Right renal cortex interstitium (tissue), 3 donors: ENCODE measurements around the gene ELF4. TPM values are rescaled to one million over a fixed set of nuclear protein-coding genes. Genes with fewer than 3 reads are reported as not detected.

Experiments
- DNase-seq, 3 donors: peaks; one replicate each; pipeline ENCODE4 v3.0.0-alpha.2; 2013; ENCODE audit warnings: low read depth in 3 of 3, low spot score in 2 of 3
- polyA plus RNA-seq, 3 donors: library from polyadenylated mRNA; unstranded; fragments of 120-200 nt; gene quantifications; one replicate each; pipeline ENCODE4 v1.2.1, GENCODE V29; 2013; ENCODE audit not compliant: insufficient read length in 3 of 3

The ELF4 gene
- polyA plus RNA-seq, 3 donors, result 11.1 to 12.2 (median 11.8) TPM

DNA sequence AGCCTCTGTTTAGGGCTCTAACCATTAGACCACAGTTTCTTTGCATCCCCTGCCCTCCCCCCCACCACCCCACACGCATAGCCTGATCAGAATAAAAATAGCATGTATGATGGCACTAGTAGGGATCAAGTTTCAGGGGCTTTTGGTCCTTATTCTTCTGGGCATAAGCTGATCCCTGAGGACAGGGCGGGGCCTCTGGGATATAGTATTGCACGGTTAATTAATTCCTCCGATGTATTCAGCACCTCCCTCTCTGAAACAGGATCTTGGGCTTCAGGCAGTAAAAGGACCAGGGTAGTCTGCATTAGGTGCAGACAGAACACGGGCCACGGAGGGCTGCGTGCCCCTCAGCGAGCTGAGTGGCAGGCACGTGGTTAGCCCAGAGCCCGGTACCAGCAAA lies 57.1 kb downstream of the ELF4 start:
- DNase-seq, result no peak

DNA sequence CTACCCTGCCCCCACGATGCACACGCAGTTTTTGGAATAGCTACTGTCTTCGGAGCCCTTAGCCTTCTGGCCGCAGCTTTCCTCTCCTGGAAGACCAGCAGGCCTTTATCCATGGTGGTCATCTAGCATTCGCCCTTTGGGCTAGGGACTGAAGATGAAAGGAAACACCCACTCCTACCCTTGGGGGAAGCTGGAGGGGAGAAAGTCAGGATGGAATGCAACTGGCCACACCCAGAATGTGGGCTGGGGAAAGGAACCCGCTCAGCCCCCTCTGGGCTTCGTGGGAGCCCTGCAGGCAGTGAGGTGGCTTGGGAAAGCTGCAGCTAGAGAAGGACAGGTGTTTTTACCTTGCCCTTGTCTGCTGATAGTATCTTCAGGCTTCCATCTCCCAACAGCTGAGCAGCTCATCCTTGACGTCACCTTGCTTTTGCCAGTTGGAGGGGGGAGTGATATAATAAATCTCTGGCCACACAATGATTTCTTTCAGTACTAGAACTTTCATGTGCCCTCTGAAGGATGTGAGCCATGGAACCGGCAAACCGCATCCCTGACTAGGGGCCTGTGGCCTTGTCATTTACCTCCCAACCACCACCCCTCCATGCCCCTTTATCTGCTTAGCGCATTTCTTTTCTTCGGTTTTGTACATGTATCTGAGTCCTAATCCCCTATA lies 59.0 kb downstream of the ELF4 start:
- no peak for DNase-seq

DNA sequence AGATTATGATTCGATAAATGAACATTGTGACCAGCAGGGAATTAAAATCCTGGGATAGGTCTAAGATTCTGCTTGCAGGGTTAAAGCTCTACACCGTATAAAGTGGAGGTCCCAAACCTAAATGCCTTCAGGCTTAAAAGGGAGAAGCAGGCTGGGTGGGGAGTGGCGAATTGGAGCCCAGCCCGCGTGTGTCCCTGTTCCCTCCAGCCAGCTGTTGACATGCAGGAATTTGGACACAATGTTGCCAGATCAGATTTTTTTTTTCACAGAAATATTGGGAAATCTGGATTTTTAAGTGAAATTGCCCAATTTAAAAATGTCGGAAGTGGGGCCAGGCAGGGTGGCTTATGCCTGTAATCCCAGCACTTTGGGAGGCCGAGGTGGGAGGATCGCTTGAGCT lies 60.5 kb downstream of the ELF4 start:
- DNase-seq, result no peak

DNA sequence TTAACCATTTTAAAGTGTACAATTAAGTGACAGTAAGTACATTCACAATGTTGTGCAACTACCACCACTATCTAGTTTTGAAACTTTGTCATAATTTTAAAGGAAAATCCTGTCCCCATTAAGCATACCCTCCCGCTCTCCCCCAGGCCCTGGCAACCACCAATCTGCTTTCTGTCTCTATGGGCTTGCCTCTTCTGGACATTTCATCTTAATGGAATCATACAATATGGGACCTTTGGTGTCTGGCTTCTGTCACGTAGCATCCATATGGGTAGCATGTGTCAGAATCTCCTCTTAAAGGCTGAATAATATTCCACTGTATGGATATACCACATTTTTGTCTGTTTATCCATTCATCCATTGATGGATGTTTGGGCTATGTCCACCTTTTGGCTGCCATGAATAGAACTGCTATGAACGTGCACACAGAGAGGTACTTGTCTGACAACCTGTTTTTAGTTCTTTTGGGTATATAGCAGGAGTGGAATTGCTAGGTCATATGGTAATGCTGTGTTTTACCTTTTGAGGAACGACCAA lies 61.5 kb downstream of the ELF4 start:
- DNase-seq, result no peak

DNA sequence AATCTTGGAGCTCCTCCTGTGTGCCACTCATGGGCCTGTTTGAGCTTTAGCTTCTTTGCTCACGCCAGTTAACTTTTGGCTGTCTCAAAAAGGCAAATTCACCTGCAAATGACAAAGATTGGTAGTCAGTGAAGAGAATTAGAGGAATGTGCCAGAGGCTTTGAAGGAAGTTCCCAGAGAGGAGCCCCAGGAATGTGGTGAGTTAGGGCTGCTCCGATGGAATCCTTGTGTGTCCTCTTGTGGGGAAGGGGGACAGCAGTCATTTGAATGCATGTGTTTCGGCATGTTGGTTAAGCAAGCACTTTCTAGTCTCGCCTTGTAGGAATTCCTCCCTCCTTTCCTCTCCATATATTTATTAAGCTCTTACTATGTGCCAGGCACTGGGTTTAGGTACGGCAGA lies 62.9 kb downstream of the ELF4 start:
- no peak for DNase-seq

DNA sequence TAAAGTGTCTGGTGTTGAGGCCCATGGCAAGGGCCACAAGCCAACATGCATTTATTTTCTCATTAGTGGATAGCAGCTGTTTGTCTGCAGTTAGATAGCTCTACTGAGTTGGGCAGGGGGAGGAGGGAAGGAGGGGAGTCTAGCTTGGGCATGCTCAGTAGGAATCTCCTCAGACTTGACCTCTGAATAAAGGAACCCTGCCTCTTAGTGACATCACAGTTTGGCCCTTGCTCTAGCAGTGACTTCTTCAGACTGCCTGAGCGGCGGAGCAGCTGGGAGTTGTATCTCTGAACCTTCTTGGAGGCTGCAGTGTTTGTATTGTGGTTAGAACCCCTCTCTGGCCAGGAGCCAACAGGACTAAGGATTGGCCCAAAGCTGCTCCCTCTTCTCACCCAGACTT lies 70.5 kb downstream of the ELF4 start:
- no peak for DNase-seq

DNA sequence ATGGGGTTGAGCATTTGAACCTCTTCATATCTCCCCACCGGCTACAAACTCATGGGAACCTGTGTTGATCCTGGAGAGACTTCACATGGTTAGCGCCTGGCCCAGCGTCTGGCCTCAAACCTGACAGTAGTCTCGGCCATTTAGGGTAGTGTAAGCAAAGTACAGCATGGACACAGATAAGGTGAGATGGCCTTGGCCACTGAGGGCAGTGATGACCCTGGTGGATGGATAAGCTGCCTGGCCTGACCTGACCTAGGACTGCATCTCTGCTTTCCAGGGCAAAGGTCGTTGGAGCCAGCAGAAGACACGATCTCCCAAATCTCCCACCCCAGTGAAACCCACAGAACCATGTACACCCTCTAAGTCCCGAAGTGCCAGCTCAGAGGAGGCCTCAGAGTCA lies 76.1 kb downstream of the ELF4 start:
- DNase-seq, result no peak

DNA sequence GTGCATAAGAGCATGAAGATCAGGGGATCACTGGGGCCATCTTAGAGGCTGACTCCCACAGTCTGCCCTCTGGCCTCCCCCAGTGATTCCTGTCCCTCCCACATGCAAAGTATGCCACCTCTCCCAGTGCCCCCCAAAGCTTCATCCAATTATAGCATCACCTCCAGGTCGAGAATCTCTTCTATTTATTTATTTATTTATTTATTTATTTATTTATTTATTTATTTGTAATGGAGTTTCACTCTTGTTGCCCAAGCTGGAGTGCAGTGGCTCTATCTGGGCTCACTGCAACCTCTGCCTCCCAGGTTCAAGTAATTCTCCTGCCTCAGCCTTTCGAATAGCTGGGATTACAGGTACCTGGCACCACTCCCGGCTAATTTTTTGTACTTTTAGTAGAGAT lies 77.7 kb downstream of the ELF4 start:
- no peak for DNase-seq

DNA sequence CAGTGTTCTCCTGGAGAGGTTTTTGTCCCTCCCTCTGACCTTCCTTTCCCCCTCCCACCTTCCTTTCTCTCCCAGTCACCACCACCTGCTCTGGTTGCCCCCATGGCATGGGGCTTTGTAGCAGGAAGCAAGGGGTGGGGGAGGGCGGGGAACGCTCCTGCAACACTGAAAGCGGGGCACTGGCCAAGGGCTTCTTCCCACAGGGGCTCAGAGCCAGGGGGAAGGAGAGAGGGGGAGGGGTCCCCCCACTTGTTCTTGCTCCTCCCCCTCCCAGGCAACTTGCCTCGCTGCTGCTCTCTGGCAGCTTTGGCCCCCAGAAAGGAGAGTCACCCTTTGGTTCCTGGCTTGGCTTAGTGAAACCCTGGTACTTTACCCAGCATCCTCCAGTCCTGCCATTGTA lies 79.5 kb downstream of the ELF4 start:
- no peak for DNase-seq

DNA sequence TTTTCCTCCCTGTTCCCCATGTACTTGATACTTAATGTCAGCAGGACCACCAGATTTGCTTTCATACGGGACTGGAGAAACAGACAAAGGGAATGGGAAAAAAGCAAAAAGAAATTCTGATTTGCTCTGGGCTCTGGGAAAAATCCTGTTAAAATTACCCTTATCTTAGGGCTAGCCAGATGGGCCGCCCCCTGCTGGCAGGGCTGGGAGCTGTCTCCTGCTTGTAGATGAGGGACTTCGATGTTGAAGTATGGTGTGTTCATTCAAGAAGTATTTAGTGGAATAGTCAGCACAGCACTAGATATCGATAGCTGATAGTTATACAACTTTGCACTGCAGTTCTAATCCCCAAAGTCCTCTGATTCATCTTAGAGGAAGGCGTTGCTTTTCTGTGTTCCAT lies 82.1 kb downstream of the ELF4 start:
- DNase-seq, result no peak

DNA sequence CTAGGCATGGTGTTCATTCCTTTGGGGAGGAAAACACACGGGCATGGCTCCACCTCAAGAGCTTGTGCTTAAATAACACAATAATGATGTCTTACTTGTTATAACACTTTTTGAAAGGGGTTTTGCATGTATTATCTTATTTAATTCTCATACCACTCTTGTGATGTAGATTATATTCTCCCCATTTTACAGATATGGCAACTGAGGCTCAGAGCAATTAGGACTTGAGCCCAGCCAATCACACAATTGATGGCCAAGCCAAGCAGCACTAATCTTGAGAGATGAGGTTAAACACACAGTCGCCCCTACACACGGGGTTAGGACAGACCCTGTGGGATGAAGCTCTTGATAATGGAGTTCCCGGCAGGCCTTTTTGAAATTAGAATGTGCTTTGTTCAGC lies 82.7 kb downstream of the ELF4 start:
- no peak for DNase-seq

DNA sequence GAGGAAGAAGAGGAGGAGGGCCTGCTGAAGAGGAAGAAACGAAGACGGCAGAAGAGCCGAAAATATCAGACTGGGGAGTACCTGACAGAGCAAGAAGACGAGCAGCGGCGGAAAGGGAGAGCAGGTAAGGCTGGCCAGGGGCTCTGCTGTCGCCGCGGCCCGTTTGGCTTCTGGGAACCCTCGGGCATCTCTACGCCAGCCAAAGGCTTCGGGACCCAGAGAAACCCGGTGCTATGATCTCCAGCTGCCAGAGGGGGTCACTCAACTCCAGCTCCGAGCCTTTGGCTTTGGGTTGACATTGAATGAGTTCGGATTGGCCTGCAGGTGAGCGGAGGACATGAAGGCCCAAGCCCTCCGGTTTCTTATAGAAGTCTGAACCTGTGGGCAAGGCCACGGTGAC lies 85.0 kb downstream of the ELF4 start:
- no peak for DNase-seq

DNA sequence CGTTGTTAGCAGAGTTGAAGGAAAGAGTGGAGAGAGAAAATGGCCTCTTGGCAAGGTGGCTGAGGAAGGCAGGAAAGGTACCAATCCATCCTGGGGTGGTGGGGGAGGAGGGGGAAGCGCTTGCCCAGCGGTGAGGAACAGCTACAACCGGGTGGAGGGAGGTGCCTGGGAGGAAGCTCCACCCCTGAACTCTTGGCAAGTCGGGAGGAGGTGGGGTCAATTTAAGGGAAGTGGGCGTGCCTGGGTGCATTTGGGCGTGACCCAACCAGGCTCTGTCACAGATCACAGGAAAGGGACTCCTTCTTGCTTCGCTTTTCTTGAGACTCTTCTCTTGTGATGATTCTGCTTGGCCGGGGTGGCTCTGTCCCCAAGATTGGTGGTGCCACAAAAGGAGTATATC lies 86.2 kb downstream of the ELF4 start:
- DNase-seq, result peak; percentile 14 to 45 (median 21)

DNA sequence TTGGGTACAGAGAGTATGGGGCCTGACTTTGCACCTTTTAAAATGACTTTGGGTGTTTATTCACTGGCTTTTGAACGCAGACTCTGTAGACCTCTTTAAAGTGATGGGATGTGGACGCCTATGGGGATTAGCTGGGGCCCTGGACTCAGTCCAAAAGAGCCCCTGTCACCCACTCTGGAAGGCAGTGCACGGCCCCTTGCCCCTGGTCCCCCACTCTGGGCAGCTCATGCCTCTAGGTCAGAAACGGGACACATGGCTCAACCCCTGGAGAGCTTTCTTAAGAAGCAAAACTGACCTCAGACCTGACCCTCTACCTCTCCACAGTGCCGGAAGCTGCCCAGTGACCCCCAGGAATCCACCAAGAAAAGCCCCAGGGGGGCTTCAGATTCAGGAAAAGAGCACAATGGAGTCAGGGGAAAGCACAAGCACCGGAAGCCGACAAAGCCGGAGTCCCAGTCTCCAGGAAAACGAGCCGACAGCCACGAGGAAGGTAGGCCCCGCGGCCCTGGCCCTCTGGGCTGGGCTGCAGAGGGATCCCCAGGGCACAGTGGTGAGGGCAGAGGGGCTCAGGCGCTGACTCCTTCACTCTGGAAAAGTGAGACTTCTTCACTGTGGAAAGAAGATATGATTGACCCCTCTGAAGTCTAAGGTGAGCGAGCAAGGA lies 89.5 kb downstream of the ELF4 start:
- no peak for DNase-seq

DNA sequence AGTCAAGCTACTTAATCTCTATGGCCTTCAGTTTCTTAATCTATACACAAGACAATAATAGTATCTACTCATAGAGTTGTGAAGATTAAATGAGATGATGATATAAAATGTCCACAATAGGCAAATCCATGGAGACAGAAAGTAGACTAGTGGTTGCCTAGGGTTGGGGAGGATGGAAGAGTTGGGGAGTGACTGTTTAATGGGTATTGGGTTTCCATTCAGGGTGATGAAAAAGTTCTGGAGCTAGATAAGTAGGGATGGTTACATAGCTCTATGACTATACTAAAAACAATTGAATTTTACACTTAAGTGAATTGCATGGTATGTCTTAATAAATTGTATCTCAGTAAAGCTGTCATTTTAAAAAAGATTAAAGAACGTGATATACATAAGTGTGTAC lies 92.2 kb downstream of the ELF4 start:
- no peak for DNase-seq

DNA sequence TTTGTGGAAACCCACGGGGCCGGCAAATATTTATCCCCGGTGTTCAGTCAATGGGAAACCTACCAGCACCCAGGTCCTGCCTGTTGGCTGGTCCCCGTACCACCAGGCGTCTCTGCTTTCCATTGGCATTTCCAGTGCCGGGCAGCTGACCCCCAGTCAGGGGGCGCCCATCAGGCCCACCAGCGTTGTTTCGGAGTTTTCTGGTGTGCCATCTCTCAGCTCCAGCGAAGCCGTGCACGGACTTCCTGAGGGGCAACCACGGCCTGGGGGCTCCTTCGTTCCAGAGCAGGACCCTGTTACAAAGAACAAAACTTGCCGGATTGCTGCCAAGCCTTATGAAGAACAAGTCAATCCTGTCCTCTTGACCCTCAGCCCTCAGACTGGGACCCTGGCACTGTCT lies 95.1 kb downstream of the ELF4 start:
- DNase-seq, result no peak

Other genes with a start within 250 kb of the ELF4 start
- gene UTP14A, start 204.3 kb downstream of the ELF4 start, polyA plus RNA-seq, result 10 to 100 TPM; 26.2 to 30.8 (median 29.3) TPM
- 10 to 100 TPM; 12.9 to 17.5 (median 14.7) TPM for gene BCORL1, start 127.9 kb downstream of the ELF4 start, polyA plus RNA-seq
- 100 to 1,000 TPM in 2 of 3 donors, 10 to 100 TPM in 1; 97.6 to 104 (median 102) TPM for gene AIFM1, start 55.3 kb upstream of the ELF4 start, polyA plus RNA-seq
- under 1 TPM; 0.50 to 0.65 (median 0.54) TPM for gene RAB33A, start 61.5 kb upstream of the ELF4 start, polyA plus RNA-seq
- gene ZNF280C, start 158.4 kb upstream of the ELF4 start, polyA plus RNA-seq, result 1 to 10 TPM; 6.1 to 6.9 (median 6.6) TPM
- gene SLC25A14, start 229.4 kb upstream of the ELF4 start, polyA plus RNA-seq, result 10 to 100 TPM; 21.4 to 25.0 (median 24.3) TPM